NB4 (cell line): ENCODE results near the gene SLC25A11.

Experiments used
- CTCF ChIP-seq: IDR thresholded peaks from one replicate; pipeline ENCODE4 v1.5.1; 2012; ENCODE audit warnings: low read depth, low read length
- POLR2A ChIP-seq: IDR thresholded peaks from 2 replicates; pipeline ENCODE4 v1.6.1; 2011; ENCODE audit warnings: mild to moderate bottlenecking; ENCODE audit not compliant: insufficient read length; ENCODE audit errors: extremely low read depth

DNA sequence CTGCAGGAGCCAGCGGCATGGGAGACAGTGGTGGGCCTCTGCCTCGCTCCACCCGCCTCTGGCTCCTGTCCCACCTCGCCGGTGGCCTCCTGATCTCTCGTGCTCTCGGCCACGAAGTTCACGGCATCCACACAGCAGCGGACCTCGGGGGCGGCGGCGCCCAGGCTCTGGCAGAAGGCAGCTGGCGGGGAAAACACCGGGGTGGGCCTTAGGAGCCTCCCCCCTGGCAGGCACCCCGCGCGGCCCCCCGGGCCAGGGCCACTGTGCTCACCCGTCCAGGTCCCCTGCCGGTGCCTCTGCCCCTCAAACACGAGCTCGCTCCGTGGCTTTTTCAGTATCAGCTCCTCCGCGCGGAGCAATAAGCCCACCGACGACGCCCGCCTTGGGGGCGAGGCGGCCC, 40.9 kb downstream of the SLC25A11 start:
- TF ChIP-seq CTCF (no peak), POLR2A (no peak)
